Raji (cell line): ENCODE measurements around the gene TAF4.

Experiments
- POLR2A ChIP-seq: IDR thresholded peaks from 2 replicates; pipeline ENCODE4 v1.6.1; 2011; ENCODE audit warnings: low read depth, low read length, control low read depth; ENCODE audit not compliant: insufficient read depth

TAF4 gene

GRCh38 chr20:61937963-61938838, 127.5 kb downstream of the TAF4 start:
- no peak for TF ChIP-seq POLR2A

GRCh38 chr20:61937146-61937962, 128.3 kb downstream of the TAF4 start:
- TF ChIP-seq POLR2A, result no peak

- no peak for TF ChIP-seq POLR2A
Observed at GRCh38 chr20:61936701-61937131, 129.0 kb downstream of the TAF4 start.

- no peak for TF ChIP-seq POLR2A
Observed at GRCh38 chr20:61935926-61936700, 129.6 kb downstream of the TAF4 start.

- TF ChIP-seq POLR2A, result no peak
Observed at GRCh38 chr20:61934716-61935530, 130.8 kb downstream of the TAF4 start.

GRCh38 chr20:61933951-61934715, 131.5 kb downstream of the TAF4 start:
- no peak for TF ChIP-seq POLR2A

GRCh38 chr20:61933481-61933950, 132.2 kb downstream of the TAF4 start:
- TF ChIP-seq POLR2A, result no peak

GRCh38 chr20:61932711-61933480, 132.8 kb downstream of the TAF4 start:
- TF ChIP-seq POLR2A, result no peak

- no peak for TF ChIP-seq POLR2A
Observed at GRCh38 chr20:61932199-61932592, 133.5 kb downstream of the TAF4 start.

- no peak for TF ChIP-seq POLR2A
Observed at GRCh38 chr20:61931476-61932198, 134.0 kb downstream of the TAF4 start.

- TF ChIP-seq POLR2A, result no peak
Observed at GRCh38 chr20:61930776-61931475, 134.8 kb downstream of the TAF4 start.

- no peak for TF ChIP-seq POLR2A
Observed at GRCh38 chr20:61929971-61930666, 135.6 kb downstream of the TAF4 start.
